GM18907 (cell line): ENCODE data around the gene ECT2.
"Not testable (repeated sequence)": the region's sequence is repeated elsewhere in the genome, so short reads cannot be mapped to it uniquely, and the experiment has no call there.

Source experiments
- ATAC-seq: cut with Tn5 transposase; IDR thresholded peaks from one replicate; pipeline ENCODE4 v1.9.1; 2021; ENCODE audit warnings: mild to moderate bottlenecking, moderate library complexity; ENCODE audit not compliant: unreplicated experiment

Gene ECT2

GRCh38 chr3:172750368-172751174 is at the start of gene ECT2:
Gene ECT2 (plus strand): TSS chr3:172750726. CDS start chr3:172754531, 3,805 bp downstream.
- ATAC-seq, result peak; percentile 99

GRCh38 chr3:172700936-172701455 is 49.5 kb upstream of the ECT2 start:
- ATAC-seq, result no peak

- ATAC-seq, result no peak
Observed at GRCh38 chr3:172701751-172702150, 48.8 kb upstream of the ECT2 start.

- no peak for ATAC-seq
Observed at GRCh38 chr3:172702256-172702655, 48.3 kb upstream of the ECT2 start.

GRCh38 chr3:172702731-172703130 is 47.8 kb upstream of the ECT2 start:
- ATAC-seq, result not testable (repeated sequence)

- ATAC-seq, result no peak
Observed at GRCh38 chr3:172704001-172704400, 46.5 kb upstream of the ECT2 start.

GRCh38 chr3:172705170-172705569 is 45.4 kb upstream of the ECT2 start:
- ATAC-seq, result no peak

- no peak for ATAC-seq
Observed at GRCh38 chr3:172707030-172707429, 43.5 kb upstream of the ECT2 start.

GRCh38 chr3:172707967-172708366 is 42.6 kb upstream of the ECT2 start:
- no peak for ATAC-seq

- no peak for ATAC-seq
Observed at GRCh38 chr3:172708921-172709773, 41.4 kb upstream of the ECT2 start.

- ATAC-seq, result peak; percentile 5
Observed at GRCh38 chr3:172709774-172710663, 40.5 kb upstream of the ECT2 start.

- ATAC-seq, result peak; percentile 100
Observed at GRCh38 chr3:172710664-172711453, 39.7 kb upstream of the ECT2 start, which contains the start of gene NCEH1. Gene NCEH1 (minus strand): TSS chr3:172711067. CDS start chr3:172710984, 83 bp downstream.

- peak; percentile 9 for ATAC-seq
Observed at GRCh38 chr3:172711454-172711795, 39.1 kb upstream of the ECT2 start.

GRCh38 chr3:172713316-172713715 is 37.2 kb upstream of the ECT2 start:
- no peak for ATAC-seq

GRCh38 chr3:172716476-172716875 is 34.0 kb upstream of the ECT2 start:
- ATAC-seq, result no peak

GRCh38 chr3:172717493-172718088 is 32.9 kb upstream of the ECT2 start:
- ATAC-seq, result no peak

GRCh38 chr3:172722536-172723040 is 27.9 kb upstream of the ECT2 start:
- not testable (repeated sequence) for ATAC-seq

- no peak for ATAC-seq
Observed at GRCh38 chr3:172726380-172726779, 24.1 kb upstream of the ECT2 start.

GRCh38 chr3:172735014-172735413 is 15.5 kb upstream of the ECT2 start:
- no peak for ATAC-seq
